ENCODE results near the gene EHD3. TPM values are rescaled to one million over a fixed set of nuclear protein-coding genes. Genes with fewer than 3 reads are reported as not detected.
A peak's percentile ranks its signal among the peaks of the same experiment; 100 is the strongest.

Gene EHD3
- total and polyA plus RNA-seq, 3 donors from 2014 or later, result 3.5 to 5.1 (median 4.5) TPM

GRCh38 chr2:31317396-31317795, 83.4 kb downstream of the EHD3 start:
- Histone ChIP-seq H3K4me3 (no peak overlapping the region), H3K9me3 (no peaks in the 10 kb centered on the region), H3K27me3 (no peaks in the 10 kb centered on the region), H3K4me1 (no peaks in the 10 kb centered on the region), H3K36me3 (ENCODE audit: low read depth, missing control alignments) (no peaks in the 10 kb centered on the region), H3K27ac (no peak overlapping the region)
- DNase-seq, result no peak
- TF ChIP-seq POLR2A (IDR thresholded peaks at IDR 0.05), result no peak
- no peak for TF ChIP-seq CTCF (IDR thresholded peaks at IDR 0.05)
- intact Hi-C loops (cut with DNase I; ENCODE audit: low total_unique reads), result no loop called here
- WGBS, 2 donors, result 67 to 77% methylated on average over 3 of the region's 3 CpGs

- H3K4me1 ChIP-seq, result no peaks in the 10 kb centered on the region
- H3K27ac ChIP-seq, result peak overlapping the region in 1 of 2 donors; percentile 53
- H3K36me3 ChIP-seq (ENCODE audit: low read depth, missing control alignments), result no peaks in the 10 kb centered on the region
- intact Hi-C loops (cut with DNase I; ENCODE audit: low total_unique reads), result no loop called here
- no peaks in the 10 kb centered on the region for H3K27me3 ChIP-seq
- TF ChIP-seq CTCF (IDR thresholded peaks at IDR 0.05) (no peak), POLR2A (IDR thresholded peaks at IDR 0.05) (no peak)
- 79 to 89% methylated on average over 10 to 11 of the region's 11 CpGs for WGBS, 2 donors
- H3K9me3 ChIP-seq, result no peaks in the 10 kb centered on the region
- no peak overlapping the region for H3K4me3 ChIP-seq
- DNase-seq, result no peak
Measured at GRCh38 chr2:31318361-31319336, 84.7 kb downstream of the EHD3 start.

Small RNA genes within 50 kb of the gene (small RNA-seq; reads per million reads assigned to genes)
- gene RNA5SP90, result 0 reads per million in 2 donors

Other genes starting within 250 kb of the EHD3 start
- 10 to 100 TPM; 11.6 to 31.5 TPM for gene GALNT14, start 95.7 kb upstream of the EHD3 start, total RNA-seq
- gene GALNT14, start 95.7 kb upstream of the EHD3 start, polyA plus RNA-seq (ENCODE audit: insufficient read depth, low read depth, low replicate concordance), result 6.9 TPM
- gene CAPN14, start 16.6 kb upstream of the EHD3 start, total RNA-seq, result 1 to 10 TPM in 1 of 2 donors, under 1 TPM in 1; 0.47 to 1.1 TPM
- gene CAPN14, start 16.6 kb upstream of the EHD3 start, polyA plus RNA-seq (ENCODE audit: insufficient read depth, low read depth, low replicate concordance), result 0.36 TPM
- 1 to 10 TPM in 1 of 2 donors, under 1 TPM in 1; 0.43 to 1.5 TPM for gene XDH, start 180.6 kb downstream of the EHD3 start, total RNA-seq
- gene XDH, start 180.6 kb downstream of the EHD3 start, polyA plus RNA-seq (ENCODE audit: insufficient read depth, low read depth, low replicate concordance), result 0.21 TPM

Measured in testis (tissue), 3 donors.